ENCODE results near the gene SMIM23.

SMIM23 gene

DNA sequence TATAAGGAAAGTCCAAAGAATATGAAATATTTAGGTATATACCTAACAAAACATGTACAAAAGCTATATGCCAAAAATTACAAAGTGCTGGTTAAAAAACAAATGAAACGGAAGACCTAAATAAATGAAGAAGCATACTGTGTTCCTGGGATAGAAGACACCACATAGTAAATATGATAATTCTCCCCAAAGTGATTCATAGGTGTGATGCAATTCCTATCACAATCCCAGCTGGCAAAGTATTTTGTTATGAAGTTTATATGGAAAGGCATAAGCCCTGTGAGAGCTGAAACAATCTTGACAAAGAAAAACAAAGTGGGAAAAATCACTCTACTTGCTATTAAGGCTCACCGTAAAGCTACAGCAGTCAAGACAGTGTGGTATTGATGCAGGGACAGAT is 2.6 kb upstream of the SMIM23 start:
- no peak overlapping the region for H3K4me3 ChIP-seq
- TF ChIP-seq, protein P1, sequence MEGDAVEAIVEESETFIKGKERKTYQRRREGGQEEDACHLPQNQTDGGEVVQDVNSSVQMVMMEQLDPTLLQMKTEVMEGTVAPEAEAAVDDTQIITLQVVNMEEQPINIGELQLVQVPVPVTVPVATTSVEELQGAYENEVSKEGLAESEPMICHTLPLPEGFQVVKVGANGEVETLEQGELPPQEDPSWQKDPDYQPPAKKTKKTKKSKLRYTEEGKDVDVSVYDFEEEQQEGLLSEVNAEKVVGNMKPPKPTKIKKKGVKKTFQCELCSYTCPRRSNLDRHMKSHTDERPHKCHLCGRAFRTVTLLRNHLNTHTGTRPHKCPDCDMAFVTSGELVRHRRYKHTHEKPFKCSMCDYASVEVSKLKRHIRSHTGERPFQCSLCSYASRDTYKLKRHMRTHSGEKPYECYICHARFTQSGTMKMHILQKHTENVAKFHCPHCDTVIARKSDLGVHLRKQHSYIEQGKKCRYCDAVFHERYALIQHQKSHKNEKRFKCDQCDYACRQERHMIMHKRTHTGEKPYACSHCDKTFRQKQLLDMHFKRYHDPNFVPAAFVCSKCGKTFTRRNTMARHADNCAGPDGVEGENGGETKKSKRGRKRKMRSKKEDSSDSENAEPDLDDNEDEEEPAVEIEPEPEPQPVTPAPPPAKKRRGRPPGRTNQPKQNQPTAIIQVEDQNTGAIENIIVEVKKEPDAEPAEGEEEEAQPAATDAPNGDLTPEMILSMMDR (IDR thresholded peaks at IDR 0.05), result no peak
- DNase-seq (ENCODE audit: low spot score), result no peak
- H3K27ac ChIP-seq, result no peak overlapping the region

DNA sequence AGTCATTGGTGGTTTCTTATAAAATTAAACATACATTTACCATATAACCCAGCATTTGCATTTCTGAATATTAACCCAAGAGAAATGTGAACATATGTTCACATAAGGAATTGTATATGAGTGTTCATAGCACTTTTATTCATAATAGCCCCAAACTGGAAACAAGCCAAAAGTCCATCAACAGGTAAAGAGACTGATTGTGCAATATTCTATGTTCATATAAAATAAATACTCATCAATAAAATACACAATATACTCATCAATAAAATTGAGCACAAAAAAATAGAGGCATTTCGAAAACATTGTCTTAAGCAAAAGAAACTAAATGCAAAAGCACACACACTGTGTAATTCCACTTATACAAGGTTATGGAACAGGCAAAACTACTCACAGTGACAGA is 3.7 kb downstream of the SMIM23 start:
- no peak for DNase-seq (ENCODE audit: low spot score)
- H3K27ac ChIP-seq, result no peak overlapping the region
- TF ChIP-seq, protein P1 (IDR thresholded peaks at IDR 0.05), result no peak
- no peak overlapping the region for H3K4me3 ChIP-seq

DNA sequence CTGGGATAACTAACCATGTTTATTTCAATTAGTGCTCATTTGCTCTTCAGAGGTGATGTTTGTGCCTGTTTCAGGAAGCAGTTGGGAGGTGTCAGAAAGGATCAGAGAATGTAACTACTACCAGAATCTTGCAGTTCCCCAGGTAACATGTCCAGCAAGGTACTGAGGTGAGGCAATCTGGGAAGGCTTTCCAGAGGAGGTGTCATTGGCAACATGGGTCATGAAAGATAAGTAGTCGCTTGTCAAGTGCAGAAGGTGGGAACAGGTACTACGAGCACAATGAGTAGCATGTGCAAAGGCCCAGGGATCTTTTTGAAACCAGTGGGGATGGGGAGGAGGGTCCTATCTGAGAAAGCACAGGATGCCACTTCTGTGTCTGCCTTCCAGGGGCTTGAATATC is 4.8 kb downstream of the SMIM23 start:
- DNase-seq (ENCODE audit: low spot score), result no peak
- Histone ChIP-seq H3K27ac (no peak overlapping the region), H3K4me3 (no peak overlapping the region)
- TF ChIP-seq, protein P1 (IDR thresholded peaks at IDR 0.05), result no peak

GRCh38 chr5:171794470-171794960 is 8.9 kb downstream of the SMIM23 start:
- no peak for DNase-seq (ENCODE audit: low spot score)
- TF ChIP-seq, protein P1 (IDR thresholded peaks at IDR 0.05), result no peak

GRCh38 chr5:171795381-171795780 is 9.8 kb downstream of the SMIM23 start:
- TF ChIP-seq, protein P1 (IDR thresholded peaks at IDR 0.05), result no peak
- Histone ChIP-seq H3K4me3 (no peak overlapping the region), H3K27ac (no peak overlapping the region)
- no peak for DNase-seq (ENCODE audit: low spot score)

More at GRCh38 chr5:171794470-171794960, 8.9 kb downstream of the SMIM23 start:
- H3K4me3 ChIP-seq, result no peak overlapping the region
- H3K27ac ChIP-seq, result no peak overlapping the region

GRCh38 chr5:171796436-171796835 is 10.8 kb downstream of the SMIM23 start:
- TF ChIP-seq, protein P1 (IDR thresholded peaks at IDR 0.05), result no peak
- Histone ChIP-seq H3K27ac (no peak overlapping the region), H3K4me3 (no peak overlapping the region)
- DNase-seq (ENCODE audit: low spot score), result no peak

- no peak overlapping the region for H3K4me3 ChIP-seq
- DNase-seq (ENCODE audit: low spot score), result no peak
- H3K27ac ChIP-seq, result no peak overlapping the region
- TF ChIP-seq, protein P1 (IDR thresholded peaks at IDR 0.05), result no peak
Measured at GRCh38 chr5:171797543-171797942, 11.9 kb downstream of the SMIM23 start.
